GM12891 (cell line): ENCODE results near the gene MICU1.
"Not testable (repeated sequence)": the region's sequence is repeated elsewhere in the genome, so short reads cannot be mapped to it uniquely, and the experiment has no call there.

ENCODE experiments used
- DNase-seq: peaks from one replicate; pipeline ENCODE4 v3.0.0; 2011; ENCODE audit warnings: low spot score; ENCODE audit not compliant: insufficient read length
- FAIRE-seq: peaks from 2 replicates; lab custom pipeline; 2011; peaks lifted over from hg19 to GRCh38; lab: Jason Lieb, UNC
- PAX5 ChIP-seq: IDR thresholded peaks from 2 replicates; pipeline ENCODE4 v1.6.1; 2011; ENCODE audit warnings: low read length, moderate library complexity, mild to moderate bottlenecking; ENCODE audit not compliant: insufficient read depth, severe bottlenecking
- POLR2A ChIP-seq: IDR thresholded peaks from 2 replicates; pipeline ENCODE4 v1.6.1; 2011; ENCODE audit warnings: low read depth, low read length, control low read depth
- POLR2AphosphoS5 ChIP-seq: IDR thresholded peaks from 2 replicates; pipeline ENCODE4 v1.6.1; 2011; ENCODE audit warnings: low read depth, low read length, control low read depth
- POU2F2 ChIP-seq: IDR thresholded peaks from 2 replicates; pipeline ENCODE4 v1.6.1; 2011; ENCODE audit warnings: low read depth, mild to moderate bottlenecking, control low read depth, low read length, moderate library complexity
- SPI1 ChIP-seq: IDR thresholded peaks from 2 replicates; pipeline ENCODE4 v1.6.1; 2011; ENCODE audit warnings: low read depth, low read length, control low read depth
- TAF1 ChIP-seq: IDR thresholded peaks from 2 replicates; pipeline ENCODE4 v1.6.1; 2011; ENCODE audit warnings: low read depth, low read length, control low read depth

Gene MICU1

DNA sequence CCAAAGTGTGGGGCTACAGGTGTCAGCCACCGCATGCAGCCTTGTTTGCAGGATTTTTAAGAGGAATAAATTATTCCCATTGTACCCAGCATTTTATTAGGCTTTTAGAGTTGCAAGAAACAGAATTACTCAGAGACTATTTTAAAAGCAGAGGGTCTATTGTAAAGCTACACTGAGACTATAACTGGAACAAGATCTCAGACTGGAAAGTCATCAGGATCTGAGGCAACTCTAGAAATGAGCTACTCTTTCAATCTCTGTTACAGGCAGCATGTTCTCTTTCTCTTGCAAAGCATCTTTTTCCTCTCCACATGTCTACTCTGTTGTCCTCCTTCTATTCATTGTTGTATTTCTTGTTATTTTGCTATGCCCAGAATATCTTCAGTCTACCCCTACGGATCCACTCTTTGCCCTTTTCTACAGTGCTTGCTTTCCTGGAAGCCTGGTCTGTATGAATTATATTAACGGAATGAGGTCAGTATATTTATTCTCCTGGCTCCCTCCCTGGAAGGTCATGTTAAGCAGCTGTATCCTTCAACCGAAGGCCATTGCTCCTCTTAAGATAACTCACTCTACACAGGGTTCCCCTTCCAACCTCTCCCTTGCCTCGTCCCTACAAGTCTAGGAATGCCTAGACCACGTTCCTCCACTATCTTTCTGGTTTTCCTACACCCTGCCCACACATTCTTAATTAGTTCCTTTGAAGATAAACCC, 27.7 kb upstream of the MICU1 start:
- DNase-seq (no peak), FAIRE-seq (no peak)
- TF ChIP-seq POLR2AphosphoS5: no peak
- no peak for TF ChIP-seq POLR2A
- TF ChIP-seq TAF1: no peak
- TF ChIP-seq SPI1: no peak
- TF ChIP-seq POU2F2: no peak
- no peak for TF ChIP-seq PAX5

GRCh38 chr10:72649291-72649690, 23.4 kb upstream of the MICU1 start:
- no peak for TF ChIP-seq POLR2A
- DNase-seq (no peak), FAIRE-seq (no peak)

DNA sequence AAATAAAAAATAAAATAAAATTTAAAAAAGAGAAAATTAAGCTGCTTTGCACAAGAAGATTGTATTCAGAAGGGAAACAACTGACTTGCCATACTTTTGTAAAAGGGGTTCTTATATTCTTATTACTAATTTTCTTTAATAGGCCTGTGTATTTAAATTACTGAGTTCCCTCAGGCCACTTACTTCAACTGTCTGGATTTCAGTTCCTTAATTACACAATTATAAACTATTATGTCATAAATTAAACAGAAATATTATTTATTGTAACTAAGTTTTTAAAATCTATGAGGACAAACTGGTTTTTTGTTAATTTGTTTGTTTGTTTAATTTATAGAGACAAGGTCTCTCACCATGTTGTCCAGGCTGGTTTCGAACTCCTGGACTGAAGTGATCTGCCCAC, 22.4 kb upstream of the MICU1 start:
- DNase-seq (no peak), FAIRE-seq (no peak)

DNA sequence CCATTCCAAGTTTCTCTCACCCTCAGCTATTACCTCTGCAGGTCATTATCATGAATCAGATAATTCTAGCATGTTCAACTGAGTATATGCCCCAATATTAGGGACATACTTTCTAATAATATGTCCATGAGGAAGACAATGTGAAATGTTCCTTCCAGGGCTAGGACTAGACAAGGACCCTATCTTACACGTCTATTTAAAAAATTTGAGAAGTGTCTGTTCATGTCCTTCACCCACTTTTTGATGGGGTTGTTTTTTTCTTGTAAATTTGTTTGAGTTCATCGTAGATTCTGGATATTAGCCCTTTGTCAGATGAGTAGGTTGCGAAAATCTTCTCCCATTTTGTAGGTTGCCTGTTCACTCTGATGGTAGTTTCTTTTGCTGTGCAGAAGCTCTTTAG, 21.1 kb upstream of the MICU1 start:
- not testable (repeated sequence) for DNase-seq, FAIRE-seq

More for the DNA sequence above, 22.4 kb upstream of the MICU1 start:
- TF ChIP-seq TAF1 (no peak), SPI1 (no peak), POLR2AphosphoS5 (no peak), PAX5 (no peak), POU2F2 (no peak), POLR2A (no peak)

DNA sequence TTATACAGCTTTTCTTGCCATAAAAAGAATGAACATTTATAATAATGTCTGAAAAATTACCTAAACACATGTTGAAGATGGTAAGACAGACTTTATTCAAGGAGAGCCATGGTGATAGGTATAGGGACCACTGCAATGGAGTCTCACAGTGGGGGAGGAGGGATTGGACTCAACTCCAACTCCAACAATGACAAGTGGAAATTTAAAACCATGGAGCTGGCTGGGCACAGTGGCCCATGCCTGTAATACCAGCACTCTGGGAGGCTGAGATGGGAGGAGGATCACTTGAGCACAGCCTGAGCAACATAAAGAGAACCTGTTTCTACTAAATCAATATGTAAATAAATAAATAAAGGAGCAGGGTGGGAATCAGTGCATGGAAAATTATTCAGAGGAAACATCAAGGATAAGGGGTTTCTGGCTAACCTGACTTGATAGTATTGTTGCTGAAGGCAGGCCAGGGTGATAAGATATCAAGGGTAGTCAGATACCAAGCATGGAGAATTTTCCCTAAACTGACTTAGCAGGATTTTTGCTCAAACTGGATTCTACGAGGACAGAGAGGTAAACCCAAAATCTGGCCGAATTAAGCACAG, 19.5 kb upstream of the MICU1 start:
- DNase-seq (no peak), FAIRE-seq (no peak)
- TF ChIP-seq POU2F2 (no peak), POLR2A (no peak), TAF1 (no peak), POLR2AphosphoS5 (no peak), SPI1 (no peak), PAX5 (no peak)

- TF ChIP-seq TAF1 (no peak), SPI1 (no peak), PAX5 (no peak), POLR2A (no peak), POLR2AphosphoS5 (no peak)
- no peak for FAIRE-seq
These were observed 16.4 kb upstream of the MICU1 start for GRCh38 chr10:72642318-72642717.

DNA sequence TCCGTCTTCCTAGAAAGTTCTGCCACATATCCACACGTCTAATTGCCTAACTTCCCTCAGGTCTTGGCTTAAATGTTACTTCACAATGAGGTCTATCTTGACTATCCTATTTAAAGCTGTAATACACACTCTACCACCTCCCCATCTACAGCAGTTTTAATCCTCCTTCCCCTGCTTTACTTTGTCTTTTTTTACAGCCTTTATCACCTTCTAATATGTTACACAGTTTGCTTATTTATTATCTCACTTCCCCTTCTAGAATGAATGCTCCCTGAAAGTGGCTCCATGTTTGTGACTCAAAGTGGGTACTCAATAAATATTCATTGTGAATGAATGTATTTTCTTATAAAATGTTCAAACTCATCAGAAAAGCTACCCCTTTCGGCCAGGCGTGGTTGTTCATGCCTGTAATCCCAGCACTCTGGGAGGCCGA, 13.6 kb upstream of the MICU1 start:
- FAIRE-seq: no peak
- TF ChIP-seq POU2F2: no peak
- TF ChIP-seq SPI1: peak; percentile 74
- DNase-seq: peak; percentile 5

More at GRCh38 chr10:72642318-72642717, 16.4 kb upstream of the MICU1 start:
- no peak for DNase-seq

DNA sequence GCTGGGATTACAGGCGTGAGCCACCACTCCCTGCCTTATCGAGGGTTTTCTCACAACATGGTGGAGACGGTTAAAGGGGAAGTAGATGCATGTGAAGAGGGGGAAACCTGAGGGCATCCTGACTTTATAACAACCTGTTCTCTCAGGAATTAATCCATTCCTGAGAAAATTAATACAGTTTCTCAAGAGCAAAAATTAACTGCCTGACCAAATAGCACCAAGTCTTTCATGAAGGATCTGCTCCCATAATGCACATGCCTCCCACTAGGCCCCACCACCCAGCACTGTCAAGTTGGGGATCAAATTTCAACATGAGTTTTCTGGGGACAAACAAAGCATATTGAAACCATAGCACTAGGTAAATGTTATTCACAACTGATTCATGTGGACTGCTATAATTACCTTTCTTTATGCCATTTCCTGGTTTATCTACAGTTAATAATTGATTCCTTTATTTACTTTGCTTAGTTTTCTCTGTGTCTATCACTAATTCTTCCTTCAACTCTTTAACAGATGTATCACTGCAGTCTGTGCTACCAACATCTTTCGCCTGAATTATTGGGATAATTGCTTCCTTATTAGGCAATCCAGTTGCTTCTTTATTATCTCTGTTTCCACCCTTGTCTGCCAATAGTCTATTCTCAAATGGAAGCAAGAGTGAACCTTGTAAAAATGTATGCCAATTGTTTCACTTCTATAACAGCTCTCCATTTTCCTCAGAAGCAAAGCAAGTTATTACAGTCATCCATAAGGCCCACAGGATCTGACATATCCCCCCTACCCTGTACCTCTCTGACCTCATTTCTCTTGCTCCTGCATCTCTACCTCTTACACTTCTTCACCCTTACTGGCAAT, 12.9 kb upstream of the MICU1 start:
- TF ChIP-seq POLR2A (no peak), TAF1 (no peak), POU2F2 (no peak), SPI1 (no peak), POLR2AphosphoS5 (no peak), PAX5 (no peak)
- FAIRE-seq (no peak), DNase-seq (no peak)

DNA sequence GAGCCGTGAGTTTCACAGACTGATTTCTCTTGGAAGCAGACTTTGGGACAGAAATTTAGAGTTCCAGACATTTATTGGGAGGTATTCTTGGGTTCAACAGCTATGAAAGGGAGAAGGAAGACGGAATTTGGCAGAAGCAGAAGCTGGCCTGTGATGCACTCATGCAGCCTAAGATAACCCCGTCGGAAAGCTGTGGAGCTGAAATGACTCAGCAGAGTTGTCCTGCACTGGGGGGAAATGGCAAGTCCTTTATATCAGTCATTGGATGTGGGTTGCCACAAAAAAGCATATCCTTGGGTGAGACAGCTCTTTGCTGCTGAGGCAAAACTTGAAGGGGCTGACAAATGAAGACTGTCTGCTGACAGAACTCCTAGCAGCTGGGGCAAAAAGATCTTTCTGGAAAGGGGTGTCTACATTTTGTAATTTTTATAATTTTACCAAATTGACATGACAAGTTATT, 11.5 kb upstream of the MICU1 start:
- no peak for TF ChIP-seq POLR2A
- peak; percentile 41; the same call in 1 of the 2 replicates for TF ChIP-seq SPI1
- no peak for TF ChIP-seq PAX5
- no peak for TF ChIP-seq POU2F2
- no peak for TF ChIP-seq POLR2AphosphoS5
- DNase-seq: peak; percentile 42
- peak; percentile 85 for FAIRE-seq

GRCh38 chr10:72630144-72630543, 4.3 kb upstream of the MICU1 start:
- TF ChIP-seq TAF1 (no peak), PAX5 (no peak), POU2F2 (no peak), SPI1 (no peak), POLR2AphosphoS5 (no peak), POLR2A (no peak)
- no peak for FAIRE-seq

More at GRCh38 chr10:72630144-72630543, 4.3 kb upstream of the MICU1 start:
- no peak for DNase-seq
